Uterus (tissue), 4 donors: ENCODE measurements around the gene GARNL3. TPM values are rescaled to one million over a fixed set of nuclear protein-coding genes. Genes with fewer than 3 reads are reported as not detected.
A peak's percentile ranks its signal among the peaks of the same experiment; 100 is the strongest.

Experiments
- DNase-seq, 2 donors: peaks; one replicate each; pipeline ENCODE4 v3.0.0-alpha.2; 2019 to 2020
- H3K27ac ChIP-seq, 2 donors: fragments of 200-600 bp; sonication (generic); 1 replicate in 1 of 2; 2 replicates in 1 of 2; pipeline ENCODE4 v1.5.1; 2016 to 2018
- H3K27me3 ChIP-seq, 2 donors: fragments of 200-600 bp; sonication (generic); one replicate each; pipeline ENCODE4 v1.5.1; 2018 to 2019; ENCODE audit warnings: control low read depth in 1 of 2
- H3K36me3 ChIP-seq, 2 donors: fragments of 200-600 bp; sonication (generic); one replicate each; pipeline ENCODE4 v1.5.1; 2019; ENCODE audit warnings: control low read depth in 1 of 2
- H3K4me1 ChIP-seq, 2 donors: fragments of 200-600 bp; sonication (generic); one replicate each; pipeline ENCODE4 v1.5.1; 2018 to 2019; ENCODE audit warnings: control low read depth in 1 of 2
- H3K4me3 ChIP-seq, 2 donors: fragments of 200-600 bp; sonication (generic); 1 replicate in 1 of 2; 2 replicates in 1 of 2; pipeline ENCODE4 v1.5.1; 2018 to 2019; ENCODE audit warnings: mild to moderate bottlenecking in 1 of 2
- H3K9me3 ChIP-seq, 2 donors: fragments of 200-600 bp; sonication (generic); one replicate each; pipeline ENCODE4 v1.5.1; 2019; ENCODE audit warnings: control low read depth in 1 of 2
- POLR2A ChIP-seq, 2 donors: fragments of 450-650 bp; IDR thresholded peaks; one replicate each; pipeline ENCODE4 v1.6.1; 2016; ENCODE audit warnings: antibody characterized with exemption in 2 of 2, mild to moderate bottlenecking in 1 of 2, moderate library complexity in 1 of 2
- intact Hi-C: fragments of 100-400 bp; cut with DNase I; formaldehyde crosslinking; loops from one replicate; pipeline ENCODE4 v1.15.1; 2023; ENCODE audit warnings: low total_unique reads
- total RNA-seq, 4 donors: library from RNA; depleted of rRNA in 3 of 4; stranded (reverse); fragments of >200 nt in 3 of 4; gene quantifications; one replicate each; pipeline versions ENCODE4 v1.1.0 to v1.2.4, GENCODE V29; 2014 to 2023
- TF ChIP-seq, protein P1 (sequence below), 4 experiments: fragments of 200-600 bp in 2 of 4; fragments of 450-650 bp in 2 of 4; sonication (generic) in 2 of 4; IDR thresholded peaks; one replicate each; pipeline ENCODE4 v1.5.1; 2016 to 2019; ENCODE audit warnings: antibody characterized with exemption in 4 of 4, mild to moderate bottlenecking in 2 of 4, moderate library complexity in 1 of 4
- donor health status: DM: yes; HTN: yes; CAD: no.

The GARNL3 gene
- total RNA-seq, 4 donors from 2014 or later, result 9.7 to 79.7 (median 72.0) TPM

DNA sequence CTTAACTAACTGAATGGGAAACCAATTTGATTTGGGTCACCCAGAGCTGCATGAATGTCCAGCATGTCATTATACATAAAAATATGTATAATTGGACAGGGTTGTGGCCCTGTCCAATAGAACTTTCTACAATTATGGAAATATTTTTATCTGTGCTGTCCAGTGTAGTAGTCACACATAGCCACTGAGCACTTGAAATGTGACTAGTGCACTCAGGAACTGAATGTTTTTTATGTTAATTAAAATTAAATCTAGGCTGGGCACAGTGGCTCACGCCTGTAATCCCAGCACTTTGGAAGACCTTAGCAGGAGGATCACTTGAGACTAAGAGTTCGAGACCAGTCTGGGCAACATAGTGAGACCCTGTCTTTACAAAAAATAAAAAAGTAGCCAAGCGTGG, 18.6 kb downstream of the GARNL3 start:
- TF ChIP-seq POLR2A (IDR thresholded peaks at IDR 0.05), result no peak
- TF ChIP-seq, protein P1, sequence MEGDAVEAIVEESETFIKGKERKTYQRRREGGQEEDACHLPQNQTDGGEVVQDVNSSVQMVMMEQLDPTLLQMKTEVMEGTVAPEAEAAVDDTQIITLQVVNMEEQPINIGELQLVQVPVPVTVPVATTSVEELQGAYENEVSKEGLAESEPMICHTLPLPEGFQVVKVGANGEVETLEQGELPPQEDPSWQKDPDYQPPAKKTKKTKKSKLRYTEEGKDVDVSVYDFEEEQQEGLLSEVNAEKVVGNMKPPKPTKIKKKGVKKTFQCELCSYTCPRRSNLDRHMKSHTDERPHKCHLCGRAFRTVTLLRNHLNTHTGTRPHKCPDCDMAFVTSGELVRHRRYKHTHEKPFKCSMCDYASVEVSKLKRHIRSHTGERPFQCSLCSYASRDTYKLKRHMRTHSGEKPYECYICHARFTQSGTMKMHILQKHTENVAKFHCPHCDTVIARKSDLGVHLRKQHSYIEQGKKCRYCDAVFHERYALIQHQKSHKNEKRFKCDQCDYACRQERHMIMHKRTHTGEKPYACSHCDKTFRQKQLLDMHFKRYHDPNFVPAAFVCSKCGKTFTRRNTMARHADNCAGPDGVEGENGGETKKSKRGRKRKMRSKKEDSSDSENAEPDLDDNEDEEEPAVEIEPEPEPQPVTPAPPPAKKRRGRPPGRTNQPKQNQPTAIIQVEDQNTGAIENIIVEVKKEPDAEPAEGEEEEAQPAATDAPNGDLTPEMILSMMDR (IDR thresholded peaks at IDR 0.05), result no peak
- no peaks in the 10 kb centered on the region for H3K4me1 ChIP-seq
- no peak for DNase-seq
- H3K27ac ChIP-seq, result no peak overlapping the region
- H3K36me3 ChIP-seq, result no peaks in the 10 kb centered on the region
- intact Hi-C loops, result no loop called here
- no peak overlapping the region for H3K4me3 ChIP-seq
- H3K9me3 ChIP-seq, result no peaks in the 10 kb centered on the region
- H3K27me3 ChIP-seq, result no peaks in the 10 kb centered on the region

DNA sequence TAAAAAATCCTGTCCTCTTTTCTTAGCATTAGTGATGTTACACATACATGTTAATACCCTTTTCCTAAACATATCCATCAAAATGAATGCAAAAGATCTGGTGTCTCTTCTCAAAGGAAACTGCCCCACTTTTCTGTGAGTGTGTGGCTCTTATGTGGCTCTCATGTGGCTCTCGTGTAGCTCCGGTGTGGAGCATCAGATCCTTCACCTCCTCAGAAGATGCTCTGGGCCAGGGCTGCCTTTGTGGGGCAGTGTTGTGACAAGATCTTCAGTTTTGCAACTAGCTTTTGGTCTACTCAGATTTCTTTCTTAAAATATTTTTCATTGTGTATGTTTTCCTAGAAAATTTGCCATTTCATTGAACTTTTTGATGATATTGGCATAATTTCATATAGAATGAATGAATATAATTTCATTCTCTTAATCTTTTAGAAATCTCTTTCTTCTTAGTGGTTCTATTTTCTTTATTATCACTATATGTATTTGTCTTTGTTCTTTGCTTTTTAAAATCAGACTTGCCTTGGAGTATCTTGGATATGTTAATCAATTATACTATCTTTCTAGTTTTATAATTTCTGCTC, 19.4 kb downstream of the GARNL3 start:
- Histone ChIP-seq H3K4me3 (no peak overlapping the region), H3K4me1 (no peaks in the 10 kb centered on the region), H3K27me3 (no peaks in the 10 kb centered on the region), H3K9me3 (no peaks in the 10 kb centered on the region), H3K27ac (no peak overlapping the region), H3K36me3 (no peaks in the 10 kb centered on the region)
- peak; percentile 29 to 30 for DNase-seq
- TF ChIP-seq POLR2A (IDR thresholded peaks at IDR 0.05), result no peak
- TF ChIP-seq, protein P1 (IDR thresholded peaks at IDR 0.05), result peak in 1 of 4 experiments; percentile 29
- intact Hi-C loops, result no loop called here

DNA sequence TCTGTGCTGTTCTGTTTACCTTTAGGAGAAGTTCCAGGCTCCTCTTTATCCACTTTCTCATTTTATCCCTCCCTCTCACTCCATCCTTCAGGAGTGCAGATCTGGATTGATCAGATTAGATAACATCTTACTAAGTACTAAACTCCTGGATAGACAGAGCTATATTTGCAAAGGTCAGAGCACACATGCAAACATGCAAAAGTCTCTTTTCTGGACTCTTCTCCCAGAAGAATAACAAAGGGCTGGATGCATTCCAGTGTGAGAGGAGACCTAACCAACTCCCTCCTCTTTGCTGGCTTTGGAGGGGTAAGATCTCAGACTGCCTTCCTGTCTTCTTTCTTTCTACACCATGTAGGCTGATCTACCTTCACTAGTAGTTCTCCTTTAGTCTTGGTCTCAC, 21.4 kb downstream of the GARNL3 start:
- DNase-seq, result no peak
- no peak overlapping the region for H3K4me3 ChIP-seq
- H3K9me3 ChIP-seq, result no peaks in the 10 kb centered on the region
- H3K27me3 ChIP-seq, result no peaks in the 10 kb centered on the region
- H3K27ac ChIP-seq, result no peak overlapping the region
- TF ChIP-seq POLR2A (IDR thresholded peaks at IDR 0.05), result no peak
- TF ChIP-seq, protein P1 (IDR thresholded peaks at IDR 0.05), result no peak
- H3K4me1 ChIP-seq, result no peaks in the 10 kb centered on the region
- no peaks in the 10 kb centered on the region for H3K36me3 ChIP-seq
- intact Hi-C loops, result no loop called here

GRCh38 chr9:127290561-127291065, 26.0 kb downstream of the GARNL3 start:
- Histone ChIP-seq H3K4me3 (no peak overlapping the region), H3K4me1 (no peaks in the 10 kb centered on the region), H3K36me3 (no peaks in the 10 kb centered on the region), H3K27ac (no peak overlapping the region), H3K27me3 (no peaks in the 10 kb centered on the region), H3K9me3 (no peaks in the 10 kb centered on the region)
- intact Hi-C loops, result no loop called here
- TF ChIP-seq, protein P1 (IDR thresholded peaks at IDR 0.05), result no peak
- TF ChIP-seq POLR2A (IDR thresholded peaks at IDR 0.05), result no peak
- no peak for DNase-seq

DNA sequence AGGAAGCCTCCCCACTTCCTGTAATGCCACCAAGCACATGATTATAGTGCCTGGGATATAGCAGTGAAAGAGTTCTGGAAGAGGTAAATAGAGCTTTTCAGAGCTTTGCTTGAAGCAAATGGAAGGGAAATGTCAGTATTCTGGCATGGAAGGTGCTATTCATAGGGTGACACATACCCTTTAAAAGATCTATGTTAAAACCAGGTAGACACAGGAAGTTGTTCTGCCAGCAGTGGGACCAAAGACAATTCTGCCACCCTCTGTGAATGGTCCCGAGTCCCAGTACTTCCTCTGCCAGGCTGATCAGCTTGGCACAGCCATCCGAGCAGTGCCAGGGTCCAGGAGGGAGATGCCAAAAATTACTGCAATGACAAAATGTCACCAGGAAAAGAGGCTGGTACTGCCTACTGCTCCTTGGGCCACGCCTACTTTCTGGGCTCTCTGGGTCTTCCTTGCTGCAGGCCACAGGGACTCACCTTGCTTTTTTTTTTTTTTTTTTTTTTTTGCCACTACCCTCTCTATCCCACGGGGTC, 26.7 kb downstream of the GARNL3 start:
- no peak overlapping the region for H3K27ac ChIP-seq
- no peak for TF ChIP-seq POLR2A (IDR thresholded peaks at IDR 0.05)
- TF ChIP-seq, protein P1 (IDR thresholded peaks at IDR 0.05), result no peak
- intact Hi-C loops, result no loop called here
- H3K9me3 ChIP-seq, result no peaks in the 10 kb centered on the region
- no peak for DNase-seq
- no peaks in the 10 kb centered on the region for H3K4me1 ChIP-seq
- H3K36me3 ChIP-seq, result no peaks in the 10 kb centered on the region
- no peak overlapping the region for H3K4me3 ChIP-seq
- no peaks in the 10 kb centered on the region for H3K27me3 ChIP-seq
